GM18499 (cell line): ENCODE data around the gene LSAMP.

Experiments
- ATAC-seq: cut with Tn5 transposase; IDR thresholded peaks from one replicate; pipeline ENCODE4 v1.9.1; 2021; ENCODE audit warnings: moderate number of reproducible peaks; ENCODE audit not compliant: insufficient read depth, unreplicated experiment

LSAMP gene

GRCh38 chr3:116301422-116301821 is 143.9 kb downstream of the LSAMP start:
- ATAC-seq = no peak

- no peak for ATAC-seq
These were observed 145.1 kb downstream of the LSAMP start for GRCh38 chr3:116300226-116300625.

GRCh38 chr3:116299646-116300081 is 145.6 kb downstream of the LSAMP start:
- ATAC-seq = no peak

- ATAC-seq = no peak
These were observed 147.1 kb downstream of the LSAMP start for GRCh38 chr3:116298151-116298550.

- no peak for ATAC-seq
These were observed 154.1 kb downstream of the LSAMP start for GRCh38 chr3:116291141-116291540.

GRCh38 chr3:116288485-116288884 is 156.8 kb downstream of the LSAMP start:
- no peak for ATAC-seq

- no peak for ATAC-seq
These were observed 159.4 kb downstream of the LSAMP start for GRCh38 chr3:116285781-116286421.

GRCh38 chr3:116281313-116282143 is 163.8 kb downstream of the LSAMP start:
- ATAC-seq = peak; percentile 66

GRCh38 chr3:116280130-116280740 is 165.1 kb downstream of the LSAMP start:
- no peak for ATAC-seq

- ATAC-seq = no peak
These were observed 168.6 kb downstream of the LSAMP start for GRCh38 chr3:116276675-116277074.

- ATAC-seq = no peak
These were observed 175.2 kb downstream of the LSAMP start for GRCh38 chr3:116270056-116270455.

- ATAC-seq = no peak
These were observed 178.2 kb downstream of the LSAMP start for GRCh38 chr3:116267116-116267515.

- ATAC-seq = no peak
These were observed 179.2 kb downstream of the LSAMP start for GRCh38 chr3:116265976-116266584.

- ATAC-seq = no peak
These were observed 180.0 kb downstream of the LSAMP start for GRCh38 chr3:116265320-116265695.

- no peak for ATAC-seq
These were observed 180.6 kb downstream of the LSAMP start for GRCh38 chr3:116264546-116265319.

GRCh38 chr3:116263842-116264545 is 181.3 kb downstream of the LSAMP start:
- no peak for ATAC-seq

GRCh38 chr3:116260491-116260890 is 184.8 kb downstream of the LSAMP start:
- no peak for ATAC-seq

- ATAC-seq = no peak
These were observed 185.3 kb downstream of the LSAMP start for GRCh38 chr3:116259984-116260383.

- no peak for ATAC-seq
These were observed 188.3 kb downstream of the LSAMP start for GRCh38 chr3:116256843-116257485.
